ENCODE measurements around the gene AUTS2.

The AUTS2 gene

GRCh38 chr7:70177166-70177565 lies 578.9 kb downstream of the AUTS2 start:
- Histone ChIP-seq H3K27me3 (ENCODE audit: insufficient read depth, low read depth, severe bottlenecking) (no peaks in the 10 kb centered on the region), H3K9me3 (ENCODE audit: severe bottlenecking) (no peaks in the 10 kb centered on the region), H3K4me3 (ENCODE audit: low read depth, low read length) (no peak overlapping the region), H3K36me3 (no peaks in the 10 kb centered on the region), H3K27ac (no peak overlapping the region)
- DNase-seq: no peak
- no peak for TF ChIP-seq CTCF (IDR thresholded peaks at IDR 0.05; ENCODE audit: low read depth, low read length)

GRCh38 chr7:70178211-70178610 lies 579.9 kb downstream of the AUTS2 start:
- Histone ChIP-seq H3K27me3 (ENCODE audit: insufficient read depth, low read depth, severe bottlenecking) (no peaks in the 10 kb centered on the region), H3K4me3 (ENCODE audit: low read depth, low read length) (no peak overlapping the region), H3K9me3 (ENCODE audit: severe bottlenecking) (no peaks in the 10 kb centered on the region), H3K36me3 (no peaks in the 10 kb centered on the region), H3K27ac (no peak overlapping the region)
- no peak for DNase-seq
- TF ChIP-seq CTCF (IDR thresholded peaks at IDR 0.05; ENCODE audit: low read depth, low read length): no peak

GRCh38 chr7:70178787-70179186 lies 580.5 kb downstream of the AUTS2 start:
- no peaks in the 10 kb centered on the region for H3K36me3 ChIP-seq

GRCh38 chr7:70182521-70182920 lies 584.2 kb downstream of the AUTS2 start:
- Histone ChIP-seq H3K27me3 (ENCODE audit: insufficient read depth, low read depth, severe bottlenecking) (no peaks in the 10 kb centered on the region), H3K27ac (no peak overlapping the region), H3K4me3 (ENCODE audit: low read depth, low read length) (no peak overlapping the region), H3K36me3 (no peaks in the 10 kb centered on the region), H3K9me3 (ENCODE audit: severe bottlenecking) (no peaks in the 10 kb centered on the region)
- DNase-seq: no peak
- TF ChIP-seq CTCF (IDR thresholded peaks at IDR 0.05; ENCODE audit: low read depth, low read length): no peak

More at GRCh38 chr7:70178787-70179186, 580.5 kb downstream of the AUTS2 start:
- Histone ChIP-seq H3K4me3 (ENCODE audit: low read depth, low read length) (no peak overlapping the region), H3K27me3 (ENCODE audit: insufficient read depth, low read depth, severe bottlenecking) (no peaks in the 10 kb centered on the region), H3K9me3 (ENCODE audit: severe bottlenecking) (no peaks in the 10 kb centered on the region), H3K27ac (no peak overlapping the region)
- no peak for TF ChIP-seq CTCF (IDR thresholded peaks at IDR 0.05; ENCODE audit: low read depth, low read length)
- no peak for DNase-seq

GRCh38 chr7:70183278-70183677 lies 585.0 kb downstream of the AUTS2 start:
- no peak for TF ChIP-seq CTCF (IDR thresholded peaks at IDR 0.05; ENCODE audit: low read depth, low read length)
- H3K9me3 ChIP-seq (ENCODE audit: severe bottlenecking): no peaks in the 10 kb centered on the region
- DNase-seq: no peak

GRCh38 chr7:70188901-70189650 lies 590.8 kb downstream of the AUTS2 start:
- no peaks in the 10 kb centered on the region for H3K9me3 ChIP-seq (ENCODE audit: severe bottlenecking)
- no peak for TF ChIP-seq CTCF (IDR thresholded peaks at IDR 0.05; ENCODE audit: low read depth, low read length)
- H3K36me3 ChIP-seq: no peaks in the 10 kb centered on the region
- H3K4me3 ChIP-seq (ENCODE audit: low read depth, low read length): no peak overlapping the region
- no peak overlapping the region for H3K27ac ChIP-seq
- DNase-seq: no peak
- no peaks in the 10 kb centered on the region for H3K27me3 ChIP-seq (ENCODE audit: insufficient read depth, low read depth, severe bottlenecking)

More at GRCh38 chr7:70183278-70183677, 585.0 kb downstream of the AUTS2 start:
- Histone ChIP-seq H3K4me3 (ENCODE audit: low read depth, low read length) (no peak overlapping the region), H3K36me3 (no peaks in the 10 kb centered on the region), H3K27ac (no peak overlapping the region), H3K27me3 (ENCODE audit: insufficient read depth, low read depth, severe bottlenecking) (no peaks in the 10 kb centered on the region)
